KMS-11 (cell line): ENCODE measurements around the gene ORAI1.
A peak's percentile ranks its signal among the peaks of the same experiment; 100 is the strongest.
"Not testable (repeated sequence)": the region's sequence is repeated elsewhere in the genome, so short reads cannot be mapped to it uniquely, and the experiment has no call there.

Experiments
- H2AFZ ChIP-seq: fragments of 200-600 bp; sonication (generic); 2 replicates; pipeline ENCODE4 v1.6.1; 2016; ENCODE audit warnings: antibody characterized with exemption, mixed run types, low read depth
- H3K27ac ChIP-seq: fragments of 200-600 bp; sonication (generic); 2 replicates; pipeline ENCODE4 v1.6.1; 2016; ENCODE audit warnings: mild to moderate bottlenecking, mixed run types
- H3K27me3 ChIP-seq: fragments of 200-600 bp; sonication (generic); 2 replicates; pipeline ENCODE4 v1.6.1; 2017; ENCODE audit warnings: mild to moderate bottlenecking, low read depth, mixed run types, moderate library complexity; ENCODE audit not compliant: insufficient read depth
- H3K36me3 ChIP-seq: fragments of 200-600 bp; sonication (generic); 2 replicates; pipeline ENCODE4 v1.6.1; 2017; ENCODE audit warnings: mild to moderate bottlenecking, mixed run types; ENCODE audit not compliant: insufficient read depth
- H3K4me1 ChIP-seq: fragments of 200-600 bp; sonication (generic); 2 replicates; pipeline ENCODE4 v1.6.1; 2016; ENCODE audit warnings: mild to moderate bottlenecking, low read depth, mixed run types; ENCODE audit not compliant: poor library complexity, severe bottlenecking
- H3K4me2 ChIP-seq: fragments of 200-600 bp; sonication (generic); 2 replicates; pipeline ENCODE4 v1.7.0; 2016; ENCODE audit warnings: mild to moderate bottlenecking, mixed run types
- H3K4me3 ChIP-seq: fragments of 200-600 bp; sonication (generic); IDR thresholded peaks from 2 replicates; pipeline ENCODE4 v1.6.1; 2017; ENCODE audit warnings: low read depth, low read length, mixed read lengths; ENCODE audit not compliant: insufficient read depth
- H3K79me2 ChIP-seq: fragments of 200-600 bp; sonication (generic); 2 replicates; pipeline ENCODE4 v1.6.1; 2016; ENCODE audit warnings: low read depth, mixed run types; ENCODE audit not compliant: insufficient read depth
- H3K9ac ChIP-seq: fragments of 200-600 bp; sonication (generic); 2 replicates; pipeline ENCODE4 v1.6.1; 2016; ENCODE audit warnings: mild to moderate bottlenecking, mixed run types
- H4K20me1 ChIP-seq: fragments of 200-600 bp; sonication (generic); 2 replicates; pipeline ENCODE4 v1.6.1; 2016; ENCODE audit warnings: mild to moderate bottlenecking, mixed run types; ENCODE audit not compliant: insufficient read depth
- CTCF ChIP-seq: fragments of 200-600 bp; sonication (generic); conservative IDR thresholded peaks from 2 replicates; pipeline ENCODE4 v1.6.1; 2017; ENCODE audit warnings: low read depth, mild to moderate bottlenecking, antibody characterized with exemption, low read length, moderate library complexity, mixed read lengths

ORAI1 gene

DNA sequence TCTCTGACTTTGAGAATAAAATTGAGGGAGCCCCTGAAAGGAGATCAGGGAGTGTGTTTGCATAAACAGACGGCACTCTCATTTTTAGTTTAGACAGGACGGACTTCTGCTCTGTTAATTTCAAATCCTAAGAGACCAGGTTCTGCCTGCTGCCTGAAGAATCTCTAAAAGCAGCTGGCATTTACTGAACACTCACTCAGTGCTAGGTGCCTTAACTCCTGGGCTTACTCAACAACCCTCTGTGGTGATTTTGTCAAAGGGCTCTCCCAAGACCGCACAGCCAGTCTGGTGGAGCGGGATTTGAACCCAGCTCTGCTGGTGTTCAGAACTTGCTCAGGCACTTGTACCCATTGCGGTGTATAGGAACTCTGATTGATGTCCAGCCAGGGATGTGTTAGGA, 2.2 kb downstream of the ORAI1 start:
- H2AFZ ChIP-seq = no peak overlapping the region
- H3K79me2 ChIP-seq = no peaks in the 10 kb centered on the region; the same call in 1 of the 2 replicates
- no peak overlapping the region for H3K4me3 ChIP-seq
- H3K27ac ChIP-seq = no peak overlapping the region
- H3K36me3 ChIP-seq = no peaks in the 10 kb centered on the region
- H3K4me2 ChIP-seq = peak overlapping the region; percentile 78; the same call in 1 of the 2 replicates
- H3K27me3 ChIP-seq = no peaks in the 10 kb centered on the region
- H4K20me1 ChIP-seq = no peaks in the 10 kb centered on the region
- no peak overlapping the region for H3K9ac ChIP-seq
- peaks cover 22% of the 10 kb centered on the region for H3K4me1 ChIP-seq
- TF ChIP-seq CTCF = no peak

GRCh38 chr12:121630791-121631355, 4.5 kb downstream of the ORAI1 start:
- Histone ChIP-seq H4K20me1 (no peaks in the 10 kb centered on the region), H3K9ac (no peak overlapping the region), H3K27me3 (no peaks in the 10 kb centered on the region), H2AFZ (no peak overlapping the region), H3K27ac (no peak overlapping the region), H3K36me3 (no peaks in the 10 kb centered on the region), H3K79me2 (no peaks in the 10 kb centered on the region; the same call in 1 of the 2 replicates), H3K4me3 (no peak overlapping the region), H3K4me1 (peaks cover 22% of the 10 kb centered on the region), H3K4me2 (no peak overlapping the region)
- TF ChIP-seq CTCF = no peak

- H2AFZ ChIP-seq = no peak overlapping the region
- H4K20me1 ChIP-seq = no peaks in the 10 kb centered on the region
- no peak overlapping the region for H3K27ac ChIP-seq
- H3K27me3 ChIP-seq = no peaks in the 10 kb centered on the region
- TF ChIP-seq CTCF = no peak
- H3K4me2 ChIP-seq = no peak overlapping the region
- no peaks in the 10 kb centered on the region; the same call in 1 of the 2 replicates for H3K79me2 ChIP-seq
- no peak overlapping the region for H3K4me3 ChIP-seq
- H3K4me1 ChIP-seq = peaks cover 22% of the 10 kb centered on the region
- no peaks in the 10 kb centered on the region for H3K36me3 ChIP-seq
- no peak overlapping the region for H3K9ac ChIP-seq
Observed at GRCh38 chr12:121632069-121632970, 6.0 kb downstream of the ORAI1 start.

- H3K36me3 ChIP-seq, H2AFZ ChIP-seq, H3K4me3 ChIP-seq, H3K27ac ChIP-seq, H4K20me1 ChIP-seq, H3K79me2 ChIP-seq, H3K4me1 ChIP-seq, H3K4me2 ChIP-seq, H3K27me3 ChIP-seq, H3K9ac ChIP-seq: not testable (repeated sequence)
Observed at GRCh38 chr12:121633833-121634196, 7.5 kb downstream of the ORAI1 start.

DNA sequence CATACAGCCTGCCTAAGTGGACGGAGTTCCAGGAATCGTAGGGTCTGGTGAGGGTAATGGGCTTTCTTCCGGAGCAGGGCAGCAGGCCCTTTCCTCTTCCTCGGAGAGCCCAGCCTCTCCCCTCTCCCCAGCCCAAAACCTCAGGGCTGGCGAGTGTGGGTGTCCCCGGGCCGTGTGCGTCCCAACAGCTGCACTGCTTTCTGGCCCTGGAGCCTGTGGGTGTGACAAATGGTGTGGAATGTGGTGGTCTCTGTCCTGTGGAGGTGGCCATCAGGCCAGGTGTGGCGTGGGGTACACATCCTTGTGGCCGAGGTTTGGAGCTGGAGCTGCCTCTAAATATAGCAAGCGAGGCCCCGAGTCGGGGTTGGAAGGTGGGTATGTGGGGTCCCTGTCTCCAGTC, 8.5 kb downstream of the ORAI1 start:
- H3K9ac ChIP-seq = no peak overlapping the region
- no peaks in the 10 kb centered on the region for H3K36me3 ChIP-seq
- H3K4me3 ChIP-seq = no peak overlapping the region
- no peak overlapping the region for H3K4me2 ChIP-seq
- H3K27ac ChIP-seq = no peak overlapping the region
- no peaks in the 10 kb centered on the region for H3K79me2 ChIP-seq
- no peak overlapping the region for H2AFZ ChIP-seq
- H4K20me1 ChIP-seq = no peaks in the 10 kb centered on the region
- no peaks in the 10 kb centered on the region for H3K27me3 ChIP-seq
- H3K4me1 ChIP-seq = peaks cover 2% of the 10 kb centered on the region
- TF ChIP-seq CTCF = no peak
